HepG2 (cell line): ENCODE results near the gene SLC6A12. TPM values are rescaled to one million over a fixed set of nuclear protein-coding genes. Genes with fewer than 3 reads are reported as not detected.
A peak's percentile ranks its signal among the peaks of the same experiment; 100 is the strongest.

Experiments used
- BHLHE40 ChIP-seq: IDR thresholded peaks from 2 replicates; pipeline ENCODE4 v1.6.1; 2011; ENCODE audit warnings: low read length, improper control_type of control experiment
- NONO ChIP-seq, 2 experiments: fragments of 450-650 bp in 1 of 2; sonication (generic) in 1 of 2; formaldehyde crosslinking in 1 of 2; IDR thresholded peaks in 1 of 2; conservative IDR thresholded peaks in 1 of 2; 2 replicates each; pipeline versions ENCODE4 v1.6.1 to v1.8.0; 2017 to 2022; ENCODE audit warnings: mild to moderate bottlenecking in 1 of 2, missing genetic modification reagents in 1 of 2, moderate library complexity in 1 of 2
- NR3C1 ChIP-seq: sonication (generic); formaldehyde crosslinking; IDR thresholded peaks from 2 replicates; pipeline ENCODE4 v1.4.0; 2020; ENCODE audit warnings: missing genetic modification reagents
- POLR2AphosphoS2 ChIP-seq: IDR thresholded peaks from 2 replicates; pipeline ENCODE4 v1.6.1; 2011; ENCODE audit warnings: low read depth, low read length, improper control_type of control experiment
- SIX1 ChIP-seq: sonication (generic); formaldehyde crosslinking; IDR thresholded peaks from 2 replicates; pipeline ENCODE4 v1.4.0; 2020; ENCODE audit warnings: missing genetic modification reagents, borderline replicate concordance
- ZNF264 ChIP-seq: sonication (generic); formaldehyde crosslinking; IDR thresholded peaks from 2 replicates; pipeline ENCODE4 v1.4.0; 2020; ENCODE audit warnings: missing genetic modification reagents
- ZNF670 ChIP-seq: sonication (generic); formaldehyde crosslinking; IDR thresholded peaks from 2 replicates; pipeline ENCODE4 v1.8.0; 2022; ENCODE audit warnings: mild to moderate bottlenecking, missing genetic modification reagents, borderline replicate concordance
- polyA plus RNA-seq, 8 experiments: library from polyadenylated mRNA; depleted of rRNA in 3 of 8; stranded (reverse) in 7 of 8; unstranded in 1 of 8; fragments of >200 nt; fragmentation: Illumina TruSeq in 4 of 8; extraction: Trizol in 4 of 8; gene quantifications; 2 replicates each; pipeline versions ENCODE4 v1.2.1 to v1.2.3, GENCODE V29; 2011 to 2016; ENCODE audit warnings: low read depth in 4 of 8, missing spikeins in 1 of 8, mixed read lengths in 1 of 8; ENCODE audit not compliant: insufficient read depth in 1 of 8
- total RNA-seq, 5 experiments: library from RNA; depleted of rRNA; stranded (reverse); fragments of >200 nt; fragmentation: Illumina TruSeq; extraction: Trizol; gene quantifications; 2 replicates each; pipeline ENCODE4 v1.2.3, GENCODE V29; 2016; ENCODE audit warnings: low read depth in 1 of 5
- TF ChIP-seq, protein P1 (sequence below): sonication (generic); formaldehyde crosslinking; IDR thresholded peaks from 2 replicates; pipeline ENCODE4 v1.4.0; 2020; ENCODE audit warnings: missing genetic modification reagents, borderline replicate concordance
- TF ChIP-seq, protein P2 (sequence below): sonication (generic); formaldehyde crosslinking; IDR thresholded peaks from 2 replicates; pipeline ENCODE4 v1.5.0; 2020; ENCODE audit warnings: missing genetic modification reagents
- TF ChIP-seq, protein P3 (sequence below), 2 experiments: IDR thresholded peaks; 2 replicates each; pipeline ENCODE4 v1.6.1; 2011 to 2012; ENCODE audit warnings: low read length in 2 of 2, borderline replicate concordance in 1 of 2, low read depth in 1 of 2, mild to moderate bottlenecking in 1 of 2, moderate library complexity in 1 of 2
- TF ChIP-seq, protein P4 (sequence below): sonication (generic); formaldehyde crosslinking; IDR thresholded peaks from 2 replicates; pipeline ENCODE4 v1.4.0; 2020; ENCODE audit warnings: missing genetic modification reagents
- TF ChIP-seq, protein P5 (sequence below): sonication (generic); formaldehyde crosslinking; IDR thresholded peaks from 2 replicates; pipeline ENCODE4 v1.4.0; 2020; ENCODE audit warnings: low read depth, missing genetic modification reagents

SLC6A12 gene
- total and polyA plus RNA-seq, 2 of the 13 experiments (the other 11 are each of a cell fraction or from before 2014, with no cell fraction given) = 3.7 to 18.8 TPM

DNA sequence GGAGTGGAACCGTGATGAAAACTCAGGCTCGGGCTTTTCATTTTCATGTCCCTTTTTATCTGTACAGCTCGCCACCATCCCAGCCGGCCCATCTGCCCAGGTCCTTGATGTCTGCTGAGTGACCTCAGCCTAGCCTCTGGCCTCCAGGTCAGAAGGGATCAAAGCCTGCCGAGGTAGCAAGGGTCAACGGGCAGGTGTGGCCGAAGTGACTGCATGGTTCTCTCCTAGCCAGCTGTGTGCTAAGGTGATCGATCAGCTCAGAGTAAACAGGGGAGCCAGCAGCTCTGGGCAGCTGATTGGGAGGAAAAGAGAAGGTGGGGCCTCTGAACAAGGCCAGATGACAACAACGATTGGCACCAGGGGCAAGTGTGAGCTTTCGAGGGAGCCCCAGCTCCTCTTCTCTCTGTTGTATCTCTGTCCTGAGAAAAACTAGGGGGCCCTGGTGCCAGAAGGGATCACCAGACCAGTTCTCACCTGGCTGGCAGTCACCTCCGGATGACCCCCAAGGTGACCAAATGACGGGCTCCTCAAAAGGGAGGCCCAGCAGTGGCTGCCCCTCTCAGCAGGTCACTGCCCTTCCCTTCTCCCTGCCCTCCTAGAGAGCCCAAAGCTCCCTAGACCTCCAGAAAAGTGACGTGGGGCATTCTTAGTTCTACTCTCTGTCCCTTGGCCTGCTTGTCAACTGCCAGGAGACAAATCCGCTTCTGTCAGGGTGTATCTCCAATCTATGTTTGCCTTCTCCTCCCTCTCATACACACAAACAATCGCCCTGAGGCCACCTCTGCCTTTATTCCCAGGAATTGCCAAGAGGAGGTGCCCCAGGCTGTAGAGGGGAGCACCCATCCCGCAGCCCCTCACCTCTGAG is 3.4 kb downstream of the SLC6A12 start (continued):
- TF ChIP-seq POLR2AphosphoS2 = no peak
- TF ChIP-seq, protein P1, sequence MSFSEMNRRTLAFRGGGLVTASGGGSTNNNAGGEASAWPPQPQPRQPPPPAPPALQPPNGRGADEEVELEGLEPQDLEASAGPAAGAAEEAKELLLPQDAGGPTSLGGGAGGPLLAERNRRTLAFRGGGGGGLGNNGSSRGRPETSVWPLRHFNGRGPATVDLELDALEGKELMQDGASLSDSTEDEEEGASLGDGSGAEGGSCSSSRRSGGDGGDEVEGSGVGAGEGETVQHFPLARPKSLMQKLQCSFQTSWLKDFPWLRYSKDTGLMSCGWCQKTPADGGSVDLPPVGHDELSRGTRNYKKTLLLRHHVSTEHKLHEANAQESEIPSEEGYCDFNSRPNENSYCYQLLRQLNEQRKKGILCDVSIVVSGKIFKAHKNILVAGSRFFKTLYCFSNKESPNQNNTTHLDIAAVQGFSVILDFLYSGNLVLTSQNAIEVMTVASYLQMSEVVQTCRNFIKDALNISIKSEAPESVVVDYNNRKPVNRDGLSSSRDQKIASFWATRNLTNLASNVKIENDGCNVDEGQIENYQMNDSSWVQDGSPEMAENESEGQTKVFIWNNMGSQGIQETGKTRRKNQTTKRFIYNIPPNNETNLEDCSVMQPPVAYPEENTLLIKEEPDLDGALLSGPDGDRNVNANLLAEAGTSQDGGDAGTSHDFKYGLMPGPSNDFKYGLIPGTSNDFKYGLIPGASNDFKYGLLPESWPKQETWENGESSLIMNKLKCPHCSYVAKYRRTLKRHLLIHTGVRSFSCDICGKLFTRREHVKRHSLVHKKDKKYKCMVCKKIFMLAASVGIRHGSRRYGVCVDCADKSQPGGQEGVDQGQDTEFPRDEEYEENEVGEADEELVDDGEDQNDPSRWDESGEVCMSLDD (CRISPR knock-in tag) = peak; percentile 32; the same call in 1 of the 2 replicates
- TF ChIP-seq BHLHE40 = peak; percentile 92
- TF ChIP-seq, protein P2, sequence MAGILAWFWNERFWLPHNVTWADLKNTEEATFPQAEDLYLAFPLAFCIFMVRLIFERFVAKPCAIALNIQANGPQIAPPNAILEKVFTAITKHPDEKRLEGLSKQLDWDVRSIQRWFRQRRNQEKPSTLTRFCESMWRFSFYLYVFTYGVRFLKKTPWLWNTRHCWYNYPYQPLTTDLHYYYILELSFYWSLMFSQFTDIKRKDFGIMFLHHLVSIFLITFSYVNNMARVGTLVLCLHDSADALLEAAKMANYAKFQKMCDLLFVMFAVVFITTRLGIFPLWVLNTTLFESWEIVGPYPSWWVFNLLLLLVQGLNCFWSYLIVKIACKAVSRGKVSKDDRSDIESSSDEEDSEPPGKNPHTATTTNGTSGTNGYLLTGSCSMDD (CRISPR knock-in tag) = no peak
- no peak for TF ChIP-seq NONO (IDR thresholded peaks at IDR 0.05)
- peak; percentile 99 for TF ChIP-seq NONO (CRISPR knock-in tag; conservative IDR thresholded peaks at IDR 0.05)
- no peak for TF ChIP-seq NR3C1
- peak; percentile 92 for TF ChIP-seq ZNF670 (CRISPR knock-in tag)
- TF ChIP-seq, protein P3, sequence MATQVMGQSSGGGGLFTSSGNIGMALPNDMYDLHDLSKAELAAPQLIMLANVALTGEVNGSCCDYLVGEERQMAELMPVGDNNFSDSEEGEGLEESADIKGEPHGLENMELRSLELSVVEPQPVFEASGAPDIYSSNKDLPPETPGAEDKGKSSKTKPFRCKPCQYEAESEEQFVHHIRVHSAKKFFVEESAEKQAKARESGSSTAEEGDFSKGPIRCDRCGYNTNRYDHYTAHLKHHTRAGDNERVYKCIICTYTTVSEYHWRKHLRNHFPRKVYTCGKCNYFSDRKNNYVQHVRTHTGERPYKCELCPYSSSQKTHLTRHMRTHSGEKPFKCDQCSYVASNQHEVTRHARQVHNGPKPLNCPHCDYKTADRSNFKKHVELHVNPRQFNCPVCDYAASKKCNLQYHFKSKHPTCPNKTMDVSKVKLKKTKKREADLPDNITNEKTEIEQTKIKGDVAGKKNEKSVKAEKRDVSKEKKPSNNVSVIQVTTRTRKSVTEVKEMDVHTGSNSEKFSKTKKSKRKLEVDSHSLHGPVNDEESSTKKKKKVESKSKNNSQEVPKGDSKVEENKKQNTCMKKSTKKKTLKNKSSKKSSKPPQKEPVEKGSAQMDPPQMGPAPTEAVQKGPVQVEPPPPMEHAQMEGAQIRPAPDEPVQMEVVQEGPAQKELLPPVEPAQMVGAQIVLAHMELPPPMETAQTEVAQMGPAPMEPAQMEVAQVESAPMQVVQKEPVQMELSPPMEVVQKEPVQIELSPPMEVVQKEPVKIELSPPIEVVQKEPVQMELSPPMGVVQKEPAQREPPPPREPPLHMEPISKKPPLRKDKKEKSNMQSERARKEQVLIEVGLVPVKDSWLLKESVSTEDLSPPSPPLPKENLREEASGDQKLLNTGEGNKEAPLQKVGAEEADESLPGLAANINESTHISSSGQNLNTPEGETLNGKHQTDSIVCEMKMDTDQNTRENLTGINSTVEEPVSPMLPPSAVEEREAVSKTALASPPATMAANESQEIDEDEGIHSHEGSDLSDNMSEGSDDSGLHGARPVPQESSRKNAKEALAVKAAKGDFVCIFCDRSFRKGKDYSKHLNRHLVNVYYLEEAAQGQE (IDR thresholded peaks at IDR 0.05; ENCODE audit: borderline replicate concordance in 1 of 2, low read depth in 1 of 2, low read length in 2 of 2) = peak in 1 of 2 experiments; percentile 79; a peak in 1 of 4 replicates
- peak; percentile 91 for TF ChIP-seq ZNF264 (CRISPR knock-in tag)
- peak; percentile 84; the same call in 1 of the 2 replicates for TF ChIP-seq SIX1
- TF ChIP-seq, protein P4, sequence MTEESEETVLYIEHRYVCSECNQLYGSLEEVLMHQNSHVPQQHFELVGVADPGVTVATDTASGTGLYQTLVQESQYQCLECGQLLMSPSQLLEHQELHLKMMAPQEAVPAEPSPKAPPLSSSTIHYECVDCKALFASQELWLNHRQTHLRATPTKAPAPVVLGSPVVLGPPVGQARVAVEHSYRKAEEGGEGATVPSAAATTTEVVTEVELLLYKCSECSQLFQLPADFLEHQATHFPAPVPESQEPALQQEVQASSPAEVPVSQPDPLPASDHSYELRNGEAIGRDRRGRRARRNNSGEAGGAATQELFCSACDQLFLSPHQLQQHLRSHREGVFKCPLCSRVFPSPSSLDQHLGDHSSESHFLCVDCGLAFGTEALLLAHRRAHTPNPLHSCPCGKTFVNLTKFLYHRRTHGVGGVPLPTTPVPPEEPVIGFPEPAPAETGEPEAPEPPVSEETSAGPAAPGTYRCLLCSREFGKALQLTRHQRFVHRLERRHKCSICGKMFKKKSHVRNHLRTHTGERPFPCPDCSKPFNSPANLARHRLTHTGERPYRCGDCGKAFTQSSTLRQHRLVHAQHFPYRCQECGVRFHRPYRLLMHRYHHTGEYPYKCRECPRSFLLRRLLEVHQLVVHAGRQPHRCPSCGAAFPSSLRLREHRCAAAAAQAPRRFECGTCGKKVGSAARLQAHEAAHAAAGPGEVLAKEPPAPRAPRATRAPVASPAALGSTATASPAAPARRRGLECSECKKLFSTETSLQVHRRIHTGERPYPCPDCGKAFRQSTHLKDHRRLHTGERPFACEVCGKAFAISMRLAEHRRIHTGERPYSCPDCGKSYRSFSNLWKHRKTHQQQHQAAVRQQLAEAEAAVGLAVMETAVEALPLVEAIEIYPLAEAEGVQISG (CRISPR knock-in tag) = peak; percentile 93
- TF ChIP-seq, protein P5, sequence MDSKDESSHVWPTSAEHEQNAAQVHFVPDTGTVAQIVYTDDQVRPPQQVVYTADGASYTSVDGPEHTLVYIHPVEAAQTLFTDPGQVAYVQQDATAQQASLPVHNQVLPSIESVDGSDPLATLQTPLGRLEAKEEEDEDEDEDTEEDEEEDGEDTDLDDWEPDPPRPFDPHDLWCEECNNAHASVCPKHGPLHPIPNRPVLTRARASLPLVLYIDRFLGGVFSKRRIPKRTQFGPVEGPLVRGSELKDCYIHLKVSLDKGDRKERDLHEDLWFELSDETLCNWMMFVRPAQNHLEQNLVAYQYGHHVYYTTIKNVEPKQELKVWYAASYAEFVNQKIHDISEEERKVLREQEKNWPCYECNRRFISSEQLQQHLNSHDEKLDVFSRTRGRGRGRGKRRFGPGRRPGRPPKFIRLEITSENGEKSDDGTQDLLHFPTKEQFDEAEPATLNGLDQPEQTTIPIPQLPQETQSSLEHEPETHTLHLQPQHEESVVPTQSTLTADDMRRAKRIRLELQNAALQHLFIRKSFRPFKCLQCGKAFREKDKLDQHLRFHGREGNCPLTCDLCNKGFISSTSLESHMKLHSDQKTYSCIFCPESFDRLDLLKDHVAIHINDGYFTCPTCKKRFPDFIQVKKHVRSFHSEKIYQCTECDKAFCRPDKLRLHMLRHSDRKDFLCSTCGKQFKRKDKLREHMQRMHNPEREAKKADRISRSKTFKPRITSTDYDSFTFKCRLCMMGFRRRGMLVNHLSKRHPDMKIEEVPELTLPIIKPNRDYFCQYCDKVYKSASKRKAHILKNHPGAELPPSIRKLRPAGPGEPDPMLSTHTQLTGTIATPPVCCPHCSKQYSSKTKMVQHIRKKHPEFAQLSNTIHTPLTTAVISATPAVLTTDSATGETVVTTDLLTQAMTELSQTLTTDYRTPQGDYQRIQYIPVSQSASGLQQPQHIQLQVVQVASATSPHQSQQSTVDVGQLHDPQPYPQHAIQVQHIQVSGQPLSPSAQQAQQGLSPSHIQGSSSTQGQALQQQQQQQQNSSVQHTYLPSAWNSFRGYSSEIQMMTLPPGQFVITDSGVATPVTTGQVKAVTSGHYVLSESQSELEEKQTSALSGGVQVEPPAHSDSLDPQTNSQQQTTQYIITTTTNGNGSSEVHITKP (CRISPR knock-in tag) = peak; percentile 77
